GM19324 (cell line): Measurements from ENCODE around the gene DIAPH1.
A peak's percentile ranks its signal among the peaks of the same experiment; 100 is the strongest.

Experiments
- ATAC-seq: cut with Tn5 transposase; IDR thresholded peaks from one replicate; pipeline ENCODE4 v1.9.1; 2021; ENCODE audit warnings: mild to moderate bottlenecking, moderate library complexity; ENCODE audit not compliant: unreplicated experiment, low FRiP score

DIAPH1 gene

GRCh38 chr5:141508798-141509611, 109.8 kb downstream of the DIAPH1 start:
- no peak for ATAC-seq

- ATAC-seq, result no peak
Observed at GRCh38 chr5:141508440-141508797, 110.4 kb downstream of the DIAPH1 start.

DNA sequence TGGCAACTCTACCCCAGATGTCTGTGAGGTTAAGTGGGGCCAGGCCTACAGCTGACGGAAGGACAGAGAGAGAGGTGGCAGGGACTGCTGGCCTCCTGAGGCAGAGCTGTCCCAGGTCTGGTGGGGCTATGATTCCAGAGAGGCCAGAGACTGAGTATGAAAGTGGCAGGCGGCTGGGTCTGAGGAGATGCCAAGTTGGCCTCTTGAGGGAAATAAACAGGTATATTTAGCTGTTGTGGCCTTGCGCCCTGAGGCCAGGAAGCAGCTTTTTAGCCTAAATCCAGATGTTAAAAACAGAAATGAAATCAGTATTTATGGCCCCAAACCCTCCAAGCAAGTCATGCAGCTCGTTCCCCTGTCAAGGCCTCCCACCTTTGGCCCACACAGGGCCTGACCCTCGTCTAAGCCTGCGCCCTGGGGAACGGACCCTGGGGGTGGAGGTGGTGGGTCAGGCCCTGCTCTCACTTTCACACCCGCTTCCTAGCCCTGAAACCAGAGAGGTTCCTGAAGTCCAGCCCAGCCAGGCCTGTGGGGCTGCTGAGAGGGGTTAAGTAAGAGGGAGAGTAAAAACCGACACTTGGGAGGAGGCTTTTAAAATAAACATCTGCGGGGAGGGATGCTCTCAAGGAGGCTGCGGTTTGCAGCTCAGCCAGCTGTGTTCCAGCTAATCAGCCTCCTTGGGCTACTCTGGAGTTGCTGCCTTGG, 111.3 kb downstream of the DIAPH1 start:
- peak; percentile 40 for ATAC-seq

DNA sequence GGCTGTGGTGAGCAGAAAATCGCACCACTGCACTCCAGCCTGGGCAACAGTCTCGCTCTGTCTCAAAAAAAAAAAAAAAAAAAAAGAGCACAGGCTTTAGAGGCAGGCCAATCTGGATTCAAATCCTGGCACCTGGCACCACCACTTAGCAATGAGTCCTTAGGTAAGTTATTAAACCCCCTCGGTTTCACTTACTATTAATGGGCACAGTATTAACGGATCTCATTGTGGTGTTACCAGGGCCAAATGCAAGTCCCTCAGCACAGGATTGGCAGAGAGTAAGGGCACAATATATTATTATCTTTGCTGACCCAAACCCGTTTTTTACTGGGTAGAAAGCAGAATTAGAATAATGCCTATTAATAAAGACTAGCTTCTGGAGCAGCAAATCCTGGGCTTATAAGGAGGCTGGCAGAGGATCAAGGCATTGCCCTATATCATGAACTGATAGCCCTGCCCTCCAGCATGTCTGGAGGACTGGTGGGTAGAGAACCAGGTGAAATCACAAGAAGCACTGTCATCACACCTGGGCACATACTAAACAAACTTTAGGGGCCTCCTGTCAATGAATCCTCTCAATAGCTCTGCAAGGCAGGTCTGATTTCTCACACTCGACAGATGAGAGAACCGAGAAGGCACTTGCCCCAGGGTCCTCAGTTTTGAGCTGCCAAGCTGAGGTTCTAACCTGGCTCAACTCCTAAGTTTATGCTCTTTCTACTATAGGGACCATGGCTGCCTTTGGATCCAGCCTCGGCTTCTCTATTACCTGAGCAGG, 112.2 kb downstream of the DIAPH1 start:
- ATAC-seq, result no peak

- no peak for ATAC-seq
Observed at GRCh38 chr5:141504216-141504615, 114.6 kb downstream of the DIAPH1 start.

DNA sequence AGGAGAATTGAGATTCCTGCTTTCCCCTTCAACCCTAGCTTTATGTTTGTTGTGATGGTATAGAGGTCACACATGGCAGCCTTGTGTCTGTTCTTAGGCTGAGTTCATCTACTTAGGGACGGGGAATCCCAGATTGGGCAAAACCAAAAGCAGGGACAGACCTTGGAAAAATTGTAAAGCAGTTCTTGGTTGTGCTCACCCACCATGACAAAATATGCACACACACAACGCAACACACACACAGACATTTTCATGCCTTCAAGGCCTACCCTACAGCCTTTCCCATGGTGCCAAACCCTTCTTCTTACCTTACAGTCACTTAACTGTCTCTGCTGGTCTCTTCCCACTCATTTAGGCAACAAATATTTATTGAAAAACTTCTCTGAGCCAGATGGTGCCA, 115.1 kb downstream of the DIAPH1 start:
- no peak for ATAC-seq

- no peak for ATAC-seq
Observed at GRCh38 chr5:141501761-141502160, 117.0 kb downstream of the DIAPH1 start.

DNA sequence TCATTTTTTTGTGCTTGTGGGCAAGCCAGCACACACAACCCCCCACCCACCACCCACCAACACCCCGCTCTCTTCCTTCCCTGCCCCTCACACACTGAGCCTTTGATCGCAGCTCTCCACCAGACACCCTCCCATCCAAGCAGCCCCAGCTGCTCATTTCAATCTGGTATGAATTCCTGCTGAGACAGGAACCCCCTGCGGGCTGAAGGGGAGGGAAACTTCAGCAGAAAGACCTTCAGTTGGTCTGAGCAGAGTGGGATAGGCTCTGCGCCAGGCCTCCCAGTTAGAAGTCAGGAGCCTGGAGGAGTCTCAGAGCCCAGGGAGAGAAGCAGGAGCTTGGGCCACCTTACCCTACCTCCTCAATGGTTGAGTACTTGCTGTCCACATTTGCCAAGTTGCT, 122.8 kb downstream of the DIAPH1 start:
- no peak for ATAC-seq

DNA sequence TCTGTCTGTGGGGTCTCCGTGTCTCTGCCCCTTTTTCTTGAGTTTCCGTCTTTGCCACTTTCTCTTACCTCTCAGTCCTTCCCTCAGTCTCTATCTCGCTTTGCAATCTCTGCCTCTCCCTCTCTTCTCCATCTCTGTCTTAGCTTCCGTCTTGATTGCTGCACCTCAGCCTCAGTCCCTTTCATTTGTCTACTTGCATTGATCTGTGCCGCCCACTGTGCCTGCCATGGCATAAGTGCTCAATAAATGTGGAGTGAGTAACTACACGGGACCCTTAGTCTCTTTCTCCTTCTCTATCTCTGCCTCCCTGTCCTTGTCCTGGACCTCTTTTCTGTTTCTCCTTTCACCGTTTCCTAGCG, 123.4 kb downstream of the DIAPH1 start:
- no peak for ATAC-seq

DNA sequence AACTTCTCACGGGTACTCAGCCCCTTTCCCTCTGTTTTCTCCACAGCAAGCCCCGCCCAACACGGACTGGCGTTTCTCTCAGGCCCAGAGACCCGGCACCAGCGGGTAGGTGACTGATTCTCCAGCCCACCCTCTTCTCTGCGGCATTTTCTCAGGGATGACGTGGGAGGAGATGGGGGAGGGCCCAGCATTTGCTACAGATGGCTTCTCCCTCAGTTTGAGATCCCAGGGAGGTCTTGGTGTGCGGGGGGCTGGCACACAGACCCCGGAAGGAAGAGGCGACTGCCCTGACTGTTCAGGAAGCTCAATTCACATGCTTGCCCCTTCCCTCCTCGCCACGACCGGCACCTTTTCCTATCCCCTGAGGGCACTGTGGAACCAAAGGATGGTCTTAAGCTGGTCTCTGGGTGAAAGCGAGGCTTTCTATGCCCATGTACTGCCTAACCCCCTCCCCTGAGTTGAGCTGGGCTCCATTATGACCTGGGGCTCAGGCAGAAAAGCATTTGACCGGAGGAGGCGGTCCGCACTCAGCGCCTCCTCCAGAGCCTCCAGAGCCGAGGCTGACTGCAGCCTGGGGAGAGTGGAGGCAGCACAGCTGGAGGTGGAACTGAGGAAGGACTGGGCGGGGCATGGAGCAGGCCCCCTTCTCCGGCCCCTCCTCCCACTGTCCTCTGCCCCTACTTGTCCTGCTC, 123.9 kb downstream of the DIAPH1 start:
- ATAC-seq, result no peak

GRCh38 chr5:141493500-141494422, 125.0 kb downstream of the DIAPH1 start:
- no peak for ATAC-seq

- peak; percentile 64 for ATAC-seq
Observed at GRCh38 chr5:141492168-141492885, 126.5 kb downstream of the DIAPH1 start.

GRCh38 chr5:141491323-141492167, 127.3 kb downstream of the DIAPH1 start:
- ATAC-seq, result peak; percentile 28

- ATAC-seq, result no peak
Observed at GRCh38 chr5:141490771-141491170, 128.0 kb downstream of the DIAPH1 start.

- ATAC-seq, result no peak
Observed at GRCh38 chr5:141490271-141490670, 128.5 kb downstream of the DIAPH1 start.

DNA sequence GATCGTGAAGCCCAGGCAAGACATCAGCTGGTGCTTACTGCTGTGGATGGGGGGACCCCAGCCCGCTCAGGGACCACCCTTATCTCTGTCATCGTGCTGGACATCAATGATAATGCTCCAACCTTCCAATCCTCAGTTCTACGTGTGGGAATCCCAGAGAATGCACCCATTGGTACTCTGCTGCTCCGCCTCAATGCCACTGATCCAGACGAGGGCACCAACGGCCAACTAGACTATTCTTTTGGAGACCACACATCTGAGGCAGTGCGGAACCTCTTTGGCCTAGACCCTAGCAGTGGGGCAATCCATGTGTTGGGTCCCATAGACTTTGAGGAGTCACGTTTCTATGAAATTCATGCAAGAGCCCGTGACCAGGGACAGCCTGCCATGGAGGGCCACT, 129.0 kb downstream of the DIAPH1 start:
- ATAC-seq, result no peak

GRCh38 chr5:141488591-141489561, 129.9 kb downstream of the DIAPH1 start, which contains the start of gene PCDHGC5:
Gene PCDHGC5, plus strand, starts transcription at chr5:141489081. Its CDS starts 160 bp downstream, at chr5:141489241.
- no peak for ATAC-seq
